Loucy (cell line): ENCODE results near the gene HRH2.

Experiments used
- H2AFZ ChIP-seq: fragments of 200-600 bp; sonication (generic); 2 replicates; pipeline ENCODE4 v1.6.0; 2016; ENCODE audit warnings: antibody characterized with exemption, mild to moderate bottlenecking, low read length, moderate library complexity
- H3F3A ChIP-seq: fragments of 200-600 bp; 2 replicates; pipeline ENCODE4 v1.6.0; 2016; ENCODE audit warnings: antibody characterized with exemption, low read depth, mild to moderate bottlenecking
- H3K27me3 ChIP-seq: fragments of 200-600 bp; sonication (generic); 2 replicates; pipeline ENCODE4 v1.6.1; 2014; ENCODE audit warnings: low read length, mild to moderate bottlenecking; ENCODE audit not compliant: insufficient read depth, poor library complexity, severe bottlenecking
- H3K36me3 ChIP-seq: fragments of 200-600 bp; sonication (generic); 2 replicates; pipeline ENCODE4 v1.6.1; 2016; ENCODE audit warnings: low read length; ENCODE audit not compliant: insufficient read depth
- H3K4me1 ChIP-seq: fragments of 200-600 bp; sonication (generic); 2 replicates; pipeline ENCODE4 v1.5.1; 2014; ENCODE audit warnings: low read length, mild to moderate bottlenecking; ENCODE audit not compliant: insufficient read depth, poor library complexity, severe bottlenecking
- H3K4me2 ChIP-seq: fragments of 200-600 bp; sonication (generic); 2 replicates; pipeline ENCODE4 v1.6.0; 2014; ENCODE audit warnings: antibody characterized with exemption, low read length, low read depth, mild to moderate bottlenecking; ENCODE audit not compliant: poor library complexity, severe bottlenecking
- H3K4me3 ChIP-seq: fragments of 200-600 bp; sonication (generic); 2 replicates; pipeline ENCODE4 v1.5.1; 2014; ENCODE audit warnings: low read length, mild to moderate bottlenecking, mixed read lengths; ENCODE audit not compliant: poor library complexity, severe bottlenecking
- H3K79me2 ChIP-seq: fragments of 200-600 bp; sonication (generic); 2 replicates; pipeline ENCODE4 v1.6.1; 2014; ENCODE audit warnings: low read length; ENCODE audit not compliant: insufficient read depth
- H3K9ac ChIP-seq: fragments of 200-600 bp; sonication (generic); 2 replicates; pipeline ENCODE4 v1.6.0; 2014; ENCODE audit warnings: mild to moderate bottlenecking, low read depth, low read length, moderate library complexity; ENCODE audit not compliant: poor library complexity, severe bottlenecking
- H3K9me2 ChIP-seq: fragments of 200-600 bp; sonication (generic); replicated peaks from 2 replicates; pipeline ENCODE4 v1.6.1; 2016; ENCODE audit warnings: low read depth, low read length, mixed read lengths
- H3K9me3 ChIP-seq: fragments of 200-600 bp; sonication (generic); 2 replicates; pipeline ENCODE4 v1.6.1; 2014; ENCODE audit warnings: mild to moderate bottlenecking, antibody characterized with exemption, low read length, low read depth; ENCODE audit not compliant: insufficient read depth
- H4K20me1 ChIP-seq: fragments of 200-600 bp; sonication (generic); 2 replicates; pipeline ENCODE4 v1.6.0; 2014; ENCODE audit warnings: antibody characterized with exemption, low read length, mild to moderate bottlenecking; ENCODE audit not compliant: insufficient read depth, poor library complexity, severe bottlenecking
- EZH2phosphoT487 ChIP-seq: fragments of 200-600 bp; IDR thresholded peaks from 2 replicates; pipeline ENCODE4 v1.6.1; 2018; ENCODE audit warnings: antibody characterized with exemption, mild to moderate bottlenecking, moderate library complexity, borderline replicate concordance
- TF ChIP-seq, protein P1 (sequence below): fragments of 200-600 bp; sonication (generic); conservative IDR thresholded peaks from 2 replicates; pipeline ENCODE4 v1.5.1; 2014; ENCODE audit warnings: mild to moderate bottlenecking, antibody characterized with exemption, low read length

Gene HRH2

DNA sequence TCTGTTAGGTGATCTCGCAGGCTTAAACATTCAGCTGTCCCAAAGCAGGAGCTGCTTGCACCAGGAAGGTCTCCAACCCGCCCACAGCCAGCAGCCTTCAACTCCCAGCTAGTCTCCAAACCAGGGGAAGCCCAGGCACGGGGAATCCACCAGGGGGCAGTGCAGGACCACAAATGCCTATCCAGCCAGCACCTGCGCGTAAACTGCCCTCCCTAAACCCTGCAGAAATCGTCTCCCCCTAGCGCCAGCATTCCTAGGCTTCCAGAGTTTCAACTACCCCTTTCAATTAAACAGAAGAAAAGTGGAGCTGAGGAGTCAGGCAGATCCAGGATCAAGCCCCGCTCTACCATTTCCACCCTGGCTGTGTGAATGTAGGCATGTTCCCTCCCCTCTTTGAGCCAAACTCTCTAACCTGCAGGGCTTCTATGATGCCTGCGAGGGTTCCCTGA, 72.0 kb downstream of the HRH2 start:
- no peak overlapping the region for H3K4me2 ChIP-seq
- no peaks in the 10 kb centered on the region for H3F3A ChIP-seq
- no peak overlapping the region for H3K9ac ChIP-seq
- no peak overlapping the region for H3K4me3 ChIP-seq
- no peaks in the 10 kb centered on the region for H3K36me3 ChIP-seq
- H3K27me3 ChIP-seq: no peaks in the 10 kb centered on the region
- H3K79me2 ChIP-seq: no peaks in the 10 kb centered on the region
- H3K9me2 ChIP-seq: no peaks in the 10 kb centered on the region
- no peaks in the 10 kb centered on the region for H3K4me1 ChIP-seq
- H3K9me3 ChIP-seq: no peaks in the 10 kb centered on the region
- no peaks in the 10 kb centered on the region for H4K20me1 ChIP-seq
- no peak for TF ChIP-seq EZH2phosphoT487
- TF ChIP-seq, protein P1, sequence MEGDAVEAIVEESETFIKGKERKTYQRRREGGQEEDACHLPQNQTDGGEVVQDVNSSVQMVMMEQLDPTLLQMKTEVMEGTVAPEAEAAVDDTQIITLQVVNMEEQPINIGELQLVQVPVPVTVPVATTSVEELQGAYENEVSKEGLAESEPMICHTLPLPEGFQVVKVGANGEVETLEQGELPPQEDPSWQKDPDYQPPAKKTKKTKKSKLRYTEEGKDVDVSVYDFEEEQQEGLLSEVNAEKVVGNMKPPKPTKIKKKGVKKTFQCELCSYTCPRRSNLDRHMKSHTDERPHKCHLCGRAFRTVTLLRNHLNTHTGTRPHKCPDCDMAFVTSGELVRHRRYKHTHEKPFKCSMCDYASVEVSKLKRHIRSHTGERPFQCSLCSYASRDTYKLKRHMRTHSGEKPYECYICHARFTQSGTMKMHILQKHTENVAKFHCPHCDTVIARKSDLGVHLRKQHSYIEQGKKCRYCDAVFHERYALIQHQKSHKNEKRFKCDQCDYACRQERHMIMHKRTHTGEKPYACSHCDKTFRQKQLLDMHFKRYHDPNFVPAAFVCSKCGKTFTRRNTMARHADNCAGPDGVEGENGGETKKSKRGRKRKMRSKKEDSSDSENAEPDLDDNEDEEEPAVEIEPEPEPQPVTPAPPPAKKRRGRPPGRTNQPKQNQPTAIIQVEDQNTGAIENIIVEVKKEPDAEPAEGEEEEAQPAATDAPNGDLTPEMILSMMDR: peak; percentile 80
- H2AFZ ChIP-seq: no peak overlapping the region

DNA sequence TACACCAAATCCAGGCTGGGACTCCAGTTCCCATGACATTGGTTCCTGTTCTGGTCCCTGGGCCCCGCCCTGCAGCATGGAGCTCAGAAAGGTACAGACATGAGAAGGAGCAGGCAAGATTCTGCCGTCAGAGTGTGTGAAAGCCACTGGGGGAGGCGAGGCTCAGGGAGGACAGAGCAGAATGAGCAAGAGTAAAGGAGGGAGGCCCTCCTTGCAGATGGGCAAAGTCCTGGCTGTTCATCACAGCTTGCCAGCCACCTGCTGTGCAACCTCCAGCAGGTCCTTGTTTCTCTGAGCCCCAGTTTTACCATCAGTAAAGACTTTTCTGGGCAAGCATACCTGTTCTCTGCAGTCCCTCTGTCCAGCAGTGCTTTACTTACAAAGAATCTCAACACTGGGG, 73.3 kb downstream of the HRH2 start:
- H3K9me3 ChIP-seq: no peaks in the 10 kb centered on the region
- H4K20me1 ChIP-seq: no peaks in the 10 kb centered on the region
- no peak overlapping the region for H2AFZ ChIP-seq
- no peaks in the 10 kb centered on the region for H3F3A ChIP-seq
- H3K79me2 ChIP-seq: no peaks in the 10 kb centered on the region
- H3K9ac ChIP-seq: no peak overlapping the region
- H3K9me2 ChIP-seq: no peaks in the 10 kb centered on the region
- no peak overlapping the region for H3K4me2 ChIP-seq
- TF ChIP-seq, protein P1: no peak
- no peaks in the 10 kb centered on the region for H3K36me3 ChIP-seq
- H3K4me3 ChIP-seq: no peak overlapping the region
- no peaks in the 10 kb centered on the region for H3K27me3 ChIP-seq
- no peaks in the 10 kb centered on the region for H3K4me1 ChIP-seq

DNA sequence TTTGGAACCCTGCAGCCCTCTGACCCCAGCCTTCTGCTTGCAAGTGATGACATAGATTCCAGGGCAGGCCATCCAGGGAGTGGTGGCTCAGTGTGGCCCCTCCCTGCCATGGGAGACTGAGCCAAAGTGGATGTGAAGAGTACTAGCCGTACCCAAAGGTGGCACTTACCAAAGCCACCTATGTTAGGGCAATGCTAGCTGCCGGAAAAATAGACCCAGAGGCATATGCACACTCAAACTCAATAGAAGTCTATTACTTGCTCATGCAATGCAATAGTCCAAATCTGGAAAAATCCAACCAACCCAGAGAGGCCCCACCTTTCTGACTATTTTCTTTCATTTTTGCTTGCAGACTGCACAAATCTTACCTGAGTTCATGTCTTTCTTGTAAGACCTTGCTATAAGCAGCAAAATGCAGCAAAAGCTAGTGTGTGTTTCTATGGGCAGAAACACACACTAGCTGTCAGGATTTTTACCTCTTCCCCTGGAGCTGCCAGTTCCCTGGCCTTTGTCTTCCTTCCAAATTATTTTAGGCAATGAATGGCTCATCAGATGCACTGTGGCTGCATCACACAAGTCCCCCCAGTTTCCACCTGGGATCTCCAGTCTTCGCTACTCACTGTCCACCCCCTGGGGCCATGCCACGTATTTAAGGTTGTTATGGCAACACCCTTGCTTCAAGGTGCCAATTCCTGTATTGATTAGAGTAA, 74.0 kb downstream of the HRH2 start:
- Histone ChIP-seq H4K20me1 (no peaks in the 10 kb centered on the region), H3K9me3 (no peaks in the 10 kb centered on the region), H3K9ac (no peak overlapping the region), H3K27me3 (no peaks in the 10 kb centered on the region), H3F3A (no peaks in the 10 kb centered on the region), H3K9me2 (no peaks in the 10 kb centered on the region), H3K4me2 (no peak overlapping the region), H3K36me3 (no peaks in the 10 kb centered on the region), H3K4me3 (no peak overlapping the region), H3K79me2 (no peaks in the 10 kb centered on the region), H3K4me1 (no peaks in the 10 kb centered on the region), H2AFZ (no peak overlapping the region)
- TF ChIP-seq EZH2phosphoT487: no peak
- TF ChIP-seq, protein P1: no peak
